NCI-H2227 (cell line): Measurements from ENCODE around the gene IP6K2.
"Not testable (repeated sequence)": the region's sequence is repeated elsewhere in the genome, so short reads cannot be mapped to it uniquely, and the experiment has no call there.

Source experiments
- DNase-seq: peaks from one replicate; lab custom pipeline; 2025; ENCODE audit not compliant: unreplicated experiment; lab: John Stamatoyannopoulos, UW

Gene IP6K2

GRCh38 chr3:48716982-48717746, at the start of gene IP6K2:
TSS of gene IP6K2 (minus strand) at chr3:48717221. CDS start at chr3:48695291, 21,930 bp downstream.
- DNase-seq: peak; percentile 97

- DNase-seq: no peak
These were observed 48.4 kb upstream of the IP6K2 start for GRCh38 chr3:48765376-48765775.

- DNase-seq: no peak
These were observed 45.8 kb upstream of the IP6K2 start for GRCh38 chr3:48762816-48763215.

- DNase-seq: not testable (repeated sequence)
These were observed 43.0 kb upstream of the IP6K2 start for GRCh38 chr3:48759991-48760540.

GRCh38 chr3:48759531-48759930, 42.5 kb upstream of the IP6K2 start:
- not testable (repeated sequence) for DNase-seq

GRCh38 chr3:48759071-48759470, 42.0 kb upstream of the IP6K2 start:
- no peak for DNase-seq

- no peak for DNase-seq
These were observed 39.6 kb upstream of the IP6K2 start for GRCh38 chr3:48756640-48757039.

- no peak for DNase-seq
These were observed 33.8 kb upstream of the IP6K2 start for GRCh38 chr3:48750856-48751255.

- DNase-seq: no peak
These were observed 31.7 kb upstream of the IP6K2 start for GRCh38 chr3:48748754-48749153.

GRCh38 chr3:48747706-48748105, 30.7 kb upstream of the IP6K2 start:
- no peak for DNase-seq

- DNase-seq: no peak
These were observed 30.1 kb upstream of the IP6K2 start for GRCh38 chr3:48747015-48747615.

GRCh38 chr3:48743773-48744172, 26.8 kb upstream of the IP6K2 start:
- no peak for DNase-seq

- DNase-seq: not testable (repeated sequence)
These were observed 24.2 kb upstream of the IP6K2 start for GRCh38 chr3:48741226-48741625.

GRCh38 chr3:48739955-48740823, 23.2 kb upstream of the IP6K2 start:
- peak; percentile 58 for DNase-seq

- no peak for DNase-seq
These were observed 22.6 kb upstream of the IP6K2 start for GRCh38 chr3:48739617-48739954.

- no peak for DNase-seq
These were observed 22.1 kb upstream of the IP6K2 start for GRCh38 chr3:48738926-48739616.

- DNase-seq: no peak
These were observed 21.1 kb upstream of the IP6K2 start for GRCh38 chr3:48738144-48738536.

GRCh38 chr3:48735075-48735767, 18.2 kb upstream of the IP6K2 start:
- not testable (repeated sequence) for DNase-seq

- not testable (repeated sequence) for DNase-seq
These were observed 17.5 kb upstream of the IP6K2 start for GRCh38 chr3:48734541-48734940.
